H1 (cell line): ENCODE data around the gene NLN. TPM values are rescaled to one million over a fixed set of nuclear protein-coding genes. Genes with fewer than 3 reads are reported as not detected.

ENCODE experiments used
- CTCF ChIA-PET: fragments of 300-600 bp; sonication (Branson Sonifier 250); formaldehyde crosslinking; loops from one replicate; lab custom pipeline; 2021; ENCODE audit not compliant: partially characterized antibody; lab: Charles Lee
- POLR2A ChIA-PET: fragments of 300-600 bp; sonication (Branson Sonifier 250); formaldehyde crosslinking; loops from one replicate; lab custom pipeline; 2021; ENCODE audit warnings: inconsistent platforms; ENCODE audit not compliant: partially characterized antibody; lab: Charles Lee
- DNase-seq, 2 experiments: peaks; one replicate each; pipeline versions ENCODE4 v3.0.0 to v3.0.0-alpha.2; 2010 to 2022; ENCODE audit warnings: low spot score in 2 of 2, low read depth in 1 of 2, mixed read lengths in 1 of 2
- FAIRE-seq: peaks from 2 replicates; lab custom pipeline; 2011; peaks lifted over from hg19 to GRCh38; lab: Jason Lieb, UNC
- H2AFZ ChIP-seq: 2 replicates; pipeline ENCODE4 v1.8.1; 2012; ENCODE audit warnings: low read length, inconsistent platforms
- H2AK5ac ChIP-seq: 2 replicates; pipeline ENCODE4 v1.6.1; 2013; ENCODE audit warnings: low read depth, low read length
- H2BK120ac ChIP-seq: replicated peaks from 2 replicates; pipeline ENCODE3; 2013; ENCODE audit warnings: low read depth, low read length, inconsistent platforms
- H2BK12ac ChIP-seq: 2 replicates; pipeline ENCODE4 v1.6.1; 2013; ENCODE audit warnings: low read depth, low read length
- H2BK15ac ChIP-seq: 2 replicates; pipeline ENCODE4 v1.6.1; 2013; ENCODE audit warnings: low read length
- H2BK20ac ChIP-seq: 2 replicates; pipeline ENCODE4 v1.6.1; 2013; ENCODE audit warnings: low read length
- H2BK5ac ChIP-seq: 2 replicates; pipeline ENCODE4 v1.6.1; 2013; ENCODE audit warnings: low read depth, low read length
- H3K14ac ChIP-seq: 2 replicates; pipeline ENCODE4 v1.6.1; 2013; ENCODE audit warnings: inconsistent platforms; ENCODE audit not compliant: insufficient read length
- H3K18ac ChIP-seq: 2 replicates; pipeline ENCODE4 v1.6.1; 2013; ENCODE audit warnings: low read length; ENCODE audit errors: extremely low read depth
- H3K23ac ChIP-seq: 2 replicates; pipeline ENCODE4 v1.6.1; 2013; ENCODE audit warnings: inconsistent platforms; ENCODE audit not compliant: insufficient read length
- H3K23me2 ChIP-seq: 2 replicates; pipeline ENCODE4 v1.6.1; 2013; ENCODE audit warnings: low read depth, low read length
- H3K27ac ChIP-seq: 2 replicates; pipeline ENCODE4 v1.6.1; 2011; ENCODE audit warnings: low read depth, low read length, inconsistent platforms
- H3K27me3 ChIP-seq, 4 experiments: replicated peaks in 1 of 4; 1 replicate in 1 of 4; 2 replicates in 3 of 4; pipeline versions ENCODE4 v1.6.1 to v1.8.1; 2011 to 2013; ENCODE audit warnings: low read length in 3 of 4, mild to moderate bottlenecking in 3 of 4, inconsistent platforms in 2 of 4, mixed read lengths in 2 of 4, moderate library complexity in 1 of 4; ENCODE audit not compliant: control insufficient read depth in 3 of 4, insufficient read depth in 3 of 4; ENCODE audit errors: extremely low read depth in 1 of 4
- H3K36me3 ChIP-seq, 4 experiments: 2 replicates each; pipeline versions ENCODE4 v1.6.1 to v1.8.1; 2011 to 2013; ENCODE audit warnings: mild to moderate bottlenecking in 4 of 4, low read length in 3 of 4, moderate library complexity in 2 of 4, control low read depth in 1 of 4, inconsistent platforms in 1 of 4; ENCODE audit not compliant: insufficient read depth in 4 of 4, control insufficient read depth in 2 of 4
- H3K4ac ChIP-seq: replicated peaks from 2 replicates; pipeline ENCODE3; 2013; ENCODE audit warnings: low read length, low read depth, mixed read lengths, inconsistent platforms; ENCODE audit not compliant: insufficient read length
- H3K4me1 ChIP-seq, 4 experiments: replicated peaks in 1 of 4; 1 replicate in 1 of 4; 2 replicates in 3 of 4; pipeline versions ENCODE4 v1.6.1 to v1.8.1; 2011 to 2013; ENCODE audit warnings: low read length in 3 of 4, inconsistent platforms in 2 of 4, mixed read lengths in 1 of 4; ENCODE audit not compliant: insufficient read depth in 4 of 4, control insufficient read depth in 3 of 4
- H3K4me2 ChIP-seq, 2 experiments: 2 replicates each; pipeline versions ENCODE4 v1.6.1 to v1.8.1; 2011 to 2013; ENCODE audit warnings: low read depth in 2 of 2, low read length in 2 of 2, control low read depth in 1 of 2, inconsistent platforms in 1 of 2, mild to moderate bottlenecking in 1 of 2; ENCODE audit not compliant: insufficient read depth in 1 of 2
- H3K4me3 ChIP-seq, 4 experiments: fragments of 200-600, 300-600 bp in 1 of 4; sonication (generic), shearing (Covaris generic), sonication (Bioruptor Twin) in 1 of 4; 2 replicates each; pipeline versions ENCODE4 v1.5.1 to v1.8.1; 2011 to 2016; ENCODE audit warnings: low read length in 4 of 4, low read depth in 3 of 4, control low read depth in 2 of 4, inconsistent platforms in 2 of 4, mild to moderate bottlenecking in 2 of 4, mixed read lengths in 1 of 4, moderate library complexity in 1 of 4; ENCODE audit not compliant: insufficient read depth in 2 of 4; ENCODE audit errors: extremely low read depth in 1 of 4
- H3K56ac ChIP-seq: replicated peaks from 2 replicates; pipeline ENCODE3; 2013; ENCODE audit warnings: low read depth, mild to moderate bottlenecking, mixed read lengths, low read length, inconsistent platforms; ENCODE audit not compliant: insufficient read length
- H3K79me1 ChIP-seq: 2 replicates; pipeline ENCODE4 v1.6.1; 2013; ENCODE audit warnings: low read depth, low read length, control low read depth
- H3K79me2 ChIP-seq, 2 experiments: 2 replicates each; pipeline versions ENCODE4 v1.6.1 to v1.8.1; 2012 to 2013; ENCODE audit warnings: low read length in 2 of 2, mild to moderate bottlenecking in 2 of 2, inconsistent platforms in 1 of 2; ENCODE audit not compliant: insufficient read depth in 2 of 2, control insufficient read depth in 1 of 2
- H3K9ac ChIP-seq, 4 experiments: replicated peaks in 1 of 4; 1 replicate in 1 of 4; 2 replicates in 3 of 4; pipeline versions ENCODE4 v1.6.1 to v1.8.1; 2011 to 2013; ENCODE audit warnings: low read depth in 3 of 4, low read length in 3 of 4, control low read depth in 2 of 4, mild to moderate bottlenecking in 2 of 4, moderate library complexity in 2 of 4, inconsistent platforms in 1 of 4; ENCODE audit errors: extremely low read depth in 1 of 4
- H3K9me3 ChIP-seq, 2 experiments: 2 replicates each; pipeline versions ENCODE4 v1.6.1 to v1.8.1; 2012 to 2013; ENCODE audit warnings: mild to moderate bottlenecking in 2 of 2, moderate library complexity in 2 of 2, control low read depth in 1 of 2, inconsistent platforms in 1 of 2, low read depth in 1 of 2, low read length in 1 of 2, mixed read lengths in 1 of 2; ENCODE audit not compliant: insufficient read depth in 2 of 2
- H4K20me1 ChIP-seq, 2 experiments: replicated peaks in 1 of 2; 2 replicates each; pipeline versions ENCODE3 to v1.8.1; 2011 to 2013; ENCODE audit warnings: inconsistent platforms in 2 of 2, low read length in 2 of 2, mild to moderate bottlenecking in 1 of 2; ENCODE audit not compliant: insufficient read depth in 2 of 2, control insufficient read depth in 1 of 2
- H4K5ac ChIP-seq: 2 replicates; pipeline ENCODE4 v1.6.1; 2013; ENCODE audit warnings: low read length, low read depth, mixed read lengths, inconsistent platforms; ENCODE audit not compliant: insufficient read length
- H4K8ac ChIP-seq: 2 replicates; pipeline ENCODE4 v1.8.0; 2013; ENCODE audit warnings: mild to moderate bottlenecking, moderate library complexity, low read length, inconsistent platforms; ENCODE audit not compliant: insufficient read depth; ENCODE audit errors: extremely low read depth
- H4K91ac ChIP-seq: replicated peaks from 2 replicates; pipeline ENCODE3; 2013; ENCODE audit warnings: low read length, mixed read lengths, inconsistent platforms; ENCODE audit not compliant: insufficient read length
- BCL11A ChIP-seq, 2 experiments: IDR thresholded peaks; one replicate each; pipeline ENCODE4 v1.6.1; 2011; ENCODE audit warnings: low read depth in 2 of 2, low read length in 2 of 2, mild to moderate bottlenecking in 2 of 2
- E2F6 ChIP-seq: IDR thresholded peaks from 2 replicates; pipeline ENCODE4 v1.6.1; 2012; ENCODE audit warnings: inconsistent platforms
- EGR1 ChIP-seq: IDR thresholded peaks from 2 replicates; pipeline ENCODE4 v1.6.1; 2011; ENCODE audit warnings: low read depth, low read length, borderline replicate concordance
- FOSL1 ChIP-seq: IDR thresholded peaks from 2 replicates; pipeline ENCODE4 v1.6.1; 2011; ENCODE audit warnings: mild to moderate bottlenecking, low read depth, low read length, moderate library complexity; ENCODE audit not compliant: insufficient read depth
- GABPA ChIP-seq: IDR thresholded peaks from 2 replicates; pipeline ENCODE4 v1.6.1; 2011; ENCODE audit warnings: mild to moderate bottlenecking, low read length, moderate library complexity, borderline replicate concordance; ENCODE audit not compliant: insufficient read depth
- HDAC6 ChIP-seq: IDR thresholded peaks from one replicate; pipeline ENCODE4 v1.7.1; 2012; ENCODE audit warnings: low read depth, mild to moderate bottlenecking, inconsistent platforms, low read length, moderate library complexity
- RFX5 ChIP-seq: IDR thresholded peaks from 2 replicates; pipeline ENCODE4 v1.6.1; 2011; ENCODE audit warnings: low read depth, low read length, improper control_type of control experiment, borderline replicate concordance
- SP1 ChIP-seq: IDR thresholded peaks from 2 replicates; pipeline ENCODE4 v1.6.1; 2011; ENCODE audit warnings: low read depth, low read length
- SRF ChIP-seq: IDR thresholded peaks from 2 replicates; pipeline ENCODE4 v1.6.1; 2011; ENCODE audit warnings: mild to moderate bottlenecking, low read depth, low read length, moderate library complexity
- WGBS, 2 experiments: shearing (Covaris generic) in 1 of 2; methylation state at CpG; one replicate each; pipeline versions ENCODE4 v1.1.6 to v1.1.7; 2013 to 2015; ENCODE audit warnings: low lambda C conversion rate in 2 of 2, mixed read lengths in 2 of 2, inconsistent platforms in 1 of 2, low coverage in 1 of 2, missing lambda C conversion rate in 1 of 2; ENCODE audit not compliant: insufficient replicate concordance in 2 of 2, insufficient coverage in 1 of 2, insufficient read length in 1 of 2; ENCODE audit errors: extremely low coverage in 1 of 2, missing lambda C conversion rate in 1 of 2; 5-methylcytosine and 5-hydroxymethylcytosine counted together
- polyA plus RNA-seq, 7 experiments: library from polyadenylated mRNA; depleted of rRNA in 3 of 7; stranded (reverse) in 5 of 7; unstranded in 2 of 7; fragments of >200 nt in 5 of 7; fragments of 200-250 nt in 2 of 7; gene quantifications; 1 replicate in 5 of 7; 2 replicates in 1 of 7; 4 replicates in 1 of 7; pipeline versions ENCODE4 v1.2.1 to v1.2.3, GENCODE V29; 2011 to 2013; ENCODE audit warnings: missing spikeins in 2 of 7, mixed read lengths in 2 of 7
- total RNA-seq: library from RNA; stranded (reverse); fragmentation: NEBNext Ultra II Directional; extraction: Animal tissue kit (Norgen Biotek cat#: 25700); gene quantifications from 2 replicates; pipeline ENCODE4 v1.2.1, GENCODE V29; 2021
- TF ChIP-seq, protein P1 (sequence below): IDR thresholded peaks from 2 replicates; pipeline ENCODE4 v1.6.1; 2012; ENCODE audit warnings: inconsistent platforms

NLN gene
- total and polyA plus RNA-seq, 2 of the 8 experiments (the other 6 are each of a cell fraction or from before 2014, with no cell fraction given), result 46.7 to 192 TPM

DNA sequence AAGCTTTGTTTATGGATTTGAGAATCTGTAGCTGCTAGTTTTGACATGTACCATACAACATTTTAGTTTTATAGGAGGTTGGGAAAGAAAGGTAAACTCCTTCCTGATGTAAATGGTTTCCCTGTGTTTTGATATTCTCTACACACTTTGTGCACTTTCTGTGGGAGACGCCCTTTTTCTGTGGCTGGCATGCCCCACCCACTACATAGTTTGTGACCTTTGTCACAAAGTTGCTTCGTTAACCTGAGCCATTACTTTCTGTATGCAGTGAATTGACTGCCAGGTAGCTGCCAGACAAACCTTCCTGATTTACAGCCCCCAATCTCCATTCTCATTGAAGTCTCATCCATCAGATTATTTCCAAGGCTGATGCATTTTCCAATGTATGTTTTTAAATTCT lies 90.6 kb downstream of the NLN start:
- Histone ChIP-seq H2BK15ac (no peak overlapping the region), H2BK20ac (no peak overlapping the region), H2BK120ac (no peak overlapping the region), H3K27me3 (peaks cover 0 to 1% (median 0%) of the 10 kb centered on the region in 4 experiments; a peak in 1 of 7 replicates), H3K79me1 (no peaks in the 10 kb centered on the region; the same call in 1 of the 2 replicates), H2BK12ac (no peak overlapping the region), H3K27ac (no peak overlapping the region), H3K23ac (no peak overlapping the region), H4K5ac (no peak overlapping the region), H2AFZ (no peak overlapping the region), H2BK5ac (no peak overlapping the region), H3K79me2 (no peaks in the 10 kb centered on the region; a peak in 1 of 4 replicates), H3K4me1 (no peaks in the 10 kb centered on the region), H3K18ac (no peak overlapping the region), H3K9ac (no peak overlapping the region), H3K23me2 (no peaks in the 10 kb centered on the region), H4K20me1 (peaks cover 0 to 3% of the 10 kb centered on the region in 2 experiments), H3K4me3 (no peak overlapping the region), H3K9me3 (no peaks in the 10 kb centered on the region), H3K4ac (no peak overlapping the region), H3K4me2 (no peak overlapping the region), H2AK5ac (no peak overlapping the region), H3K14ac (no peak overlapping the region), H3K56ac (no peak overlapping the region), H4K8ac (no peak overlapping the region), H4K91ac (no peak overlapping the region), H3K36me3 (peaks cover 5 to 58% (median 39%) of the 10 kb centered on the region in 4 experiments)
- POLR2A ChIA-PET, result no interaction called here
- FAIRE-seq (no peak), DNase-seq (no peak)
- CTCF ChIA-PET, result interaction anchor here (1.1 kb wide), 1 partner anchor 10 kb away, joined by 8 read pairs; no protein-coding TSS in a partner anchor
- WGBS, 2 experiments, result 93% methylated on average over 2 of the region's 2 CpGs; no CpG with 5 or more reads in 1 of the 2 experiments
- TF ChIP-seq, protein P1, sequence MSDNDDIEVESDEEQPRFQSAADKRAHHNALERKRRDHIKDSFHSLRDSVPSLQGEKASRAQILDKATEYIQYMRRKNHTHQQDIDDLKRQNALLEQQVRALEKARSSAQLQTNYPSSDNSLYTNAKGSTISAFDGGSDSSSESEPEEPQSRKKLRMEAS, result no peak
- TF ChIP-seq HDAC6 (no peak), EGR1 (no peak), FOSL1 (no peak), BCL11A (IDR thresholded peaks at IDR 0.05; ENCODE audit: low read depth in 2 of 2, low read length in 2 of 2) (no peak), SRF (no peak), RFX5 (no peak), E2F6 (no peak), SP1 (no peak), GABPA (no peak)
